Activated CD8-positive, alpha-beta memory T cell treated with anti-CD3 and anti-CD28 coated beads, Interleukin-2, amount 50 U/mL, for 4 hours (primary cell): ENCODE data around the gene DBI.
"Not testable (repeated sequence)": the region's sequence is repeated elsewhere in the genome, so short reads cannot be mapped to it uniquely, and the experiment has no call there.

Experiments
- DNase-seq: peaks from one replicate; pipeline ENCODE4 v3.0.0-alpha.2; 2020

The DBI gene

DNA sequence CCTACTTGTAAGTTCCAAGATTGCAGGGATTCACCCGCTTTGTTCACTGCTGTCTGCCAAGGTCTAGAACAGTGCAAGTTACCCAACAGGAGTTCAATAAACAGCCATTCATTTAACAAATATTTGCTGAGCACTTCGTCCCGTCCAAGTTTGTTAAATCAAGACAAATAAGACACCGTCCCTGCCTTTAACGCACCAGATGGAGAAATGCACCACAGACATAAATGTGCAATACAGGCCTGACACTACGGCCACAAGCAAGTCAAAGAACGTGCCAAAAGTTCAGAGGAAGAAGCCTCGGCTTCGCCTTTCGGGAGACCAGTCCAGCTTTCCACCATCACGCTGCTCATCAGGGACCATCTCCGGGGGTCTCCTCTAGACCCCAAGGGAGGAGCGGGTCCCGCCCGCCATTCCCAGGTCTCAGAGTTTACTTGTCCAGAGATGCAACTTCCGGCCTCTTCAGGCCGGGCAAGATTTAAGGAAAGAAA, 572 bp upstream of the DBI start:
- DNase-seq = no peak

DNA sequence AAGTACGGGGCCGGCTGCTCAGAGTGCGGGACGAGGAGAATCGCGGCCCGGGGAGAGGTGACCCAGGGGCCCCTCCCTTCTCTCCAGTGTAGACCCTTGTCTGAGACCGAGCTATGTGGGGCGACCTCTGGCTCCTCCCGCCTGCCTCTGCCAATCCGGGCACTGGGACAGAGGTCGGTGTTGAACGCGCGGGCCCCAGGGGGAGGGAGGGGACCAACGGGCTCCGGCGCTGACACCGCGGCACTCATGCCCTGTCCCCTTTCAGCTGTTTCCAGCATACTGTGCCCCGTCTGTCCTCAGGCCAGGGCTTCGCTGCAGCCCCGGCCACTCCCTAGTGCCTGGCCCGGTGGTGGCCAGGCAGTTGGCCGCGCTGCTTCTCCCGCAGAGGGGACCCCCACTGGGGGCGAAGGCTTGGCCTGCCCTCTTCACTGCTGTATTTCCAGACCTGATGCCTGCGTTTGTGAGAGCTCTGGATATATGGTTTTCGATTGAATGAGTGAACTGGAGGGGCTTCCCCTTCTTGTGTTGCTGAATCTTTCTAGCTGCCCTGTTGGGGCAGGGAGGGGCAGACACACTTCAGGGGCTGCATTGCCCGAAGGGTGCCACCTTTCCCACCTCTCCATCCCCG, 809 bp downstream of the DBI start:
- DNase-seq = peak; percentile 39

GRCh38 chr2:119369845-119370244, 3.1 kb downstream of the DBI start:
- no peak for DNase-seq

DNA sequence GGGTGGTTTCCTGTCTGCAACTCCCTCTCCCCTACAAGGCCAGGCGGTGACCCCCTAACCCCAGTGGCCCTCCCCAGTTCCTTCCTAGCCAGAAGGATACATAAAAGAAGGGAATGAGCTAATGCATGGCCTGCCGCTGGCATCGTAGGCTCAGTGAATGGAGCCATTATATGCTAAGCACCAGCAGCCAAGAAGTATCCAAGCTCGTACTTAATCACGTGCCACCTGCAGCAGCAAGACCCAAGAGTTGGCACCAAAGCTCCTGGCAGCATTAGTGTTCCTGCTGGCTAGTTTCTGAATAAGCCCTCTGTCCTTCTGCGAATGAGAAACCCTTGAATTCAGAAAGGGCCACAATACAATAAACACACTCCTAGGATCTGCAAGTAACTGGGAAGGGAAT, 4.3 kb downstream of the DBI start:
- no peak for DNase-seq

DNA sequence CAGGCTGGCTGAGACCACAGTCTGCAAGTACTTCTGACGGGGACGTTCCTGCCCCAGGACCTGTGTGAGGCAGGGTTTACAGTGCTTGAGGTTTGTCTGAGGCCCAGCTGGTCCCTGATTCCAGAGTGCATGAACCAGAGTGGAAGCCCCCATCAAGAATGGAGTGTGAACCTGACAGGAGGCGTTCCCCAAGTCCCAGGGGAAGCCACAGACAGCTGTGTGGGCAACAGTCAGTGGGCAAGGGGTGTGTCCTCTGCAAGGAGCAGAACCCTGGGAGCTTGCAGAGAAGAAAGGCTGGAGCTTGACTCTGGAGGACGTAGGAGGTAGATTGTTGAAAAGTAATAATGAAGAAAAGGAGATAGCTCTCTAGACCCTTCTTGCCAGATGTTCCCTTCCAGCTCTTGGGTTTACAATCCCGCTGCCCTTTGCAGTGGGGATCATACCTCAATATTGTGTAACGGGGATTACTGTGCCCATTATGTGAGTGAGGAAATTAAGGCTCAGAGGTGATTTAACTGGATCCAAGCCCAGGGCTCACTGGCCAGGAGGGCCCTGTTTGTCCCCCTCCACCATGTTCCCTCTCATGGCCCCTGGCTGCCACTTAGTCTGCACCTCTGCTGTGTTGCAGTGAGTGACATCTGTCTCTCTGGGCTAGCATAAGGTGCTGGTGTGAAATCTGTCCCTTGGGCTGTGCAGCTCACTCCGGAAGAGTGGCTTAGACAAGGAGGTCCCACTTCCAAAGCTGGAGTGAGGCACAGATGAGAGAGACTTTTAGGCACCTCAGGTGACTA, 6.2 kb downstream of the DBI start:
- DNase-seq = no peak

GRCh38 chr2:119373907-119374745, 7.3 kb downstream of the DBI start:
- DNase-seq = not testable (repeated sequence)

DNA sequence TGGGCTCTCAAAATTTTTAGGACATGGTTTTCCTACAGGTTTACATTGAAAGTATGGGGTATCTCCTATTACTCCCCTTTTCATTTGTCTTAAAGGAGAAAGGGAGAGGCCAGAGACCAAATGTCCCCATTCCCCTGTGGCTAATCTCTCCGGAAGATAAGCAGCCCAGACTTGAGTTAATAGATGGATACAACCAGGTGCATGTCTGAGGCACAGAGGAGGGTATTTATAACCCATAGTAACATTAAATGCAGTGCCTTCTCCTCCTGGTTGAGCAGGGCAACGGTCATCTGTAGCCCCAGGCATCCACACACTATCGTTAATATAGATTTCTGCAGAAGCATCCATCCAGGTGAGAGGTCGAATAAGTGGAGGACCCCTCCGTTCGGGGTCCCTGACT, 9.6 kb downstream of the DBI start:
- DNase-seq = not testable (repeated sequence)

- no peak for DNase-seq
Observed at GRCh38 chr2:119376810-119377209, 10.0 kb downstream of the DBI start.

DNA sequence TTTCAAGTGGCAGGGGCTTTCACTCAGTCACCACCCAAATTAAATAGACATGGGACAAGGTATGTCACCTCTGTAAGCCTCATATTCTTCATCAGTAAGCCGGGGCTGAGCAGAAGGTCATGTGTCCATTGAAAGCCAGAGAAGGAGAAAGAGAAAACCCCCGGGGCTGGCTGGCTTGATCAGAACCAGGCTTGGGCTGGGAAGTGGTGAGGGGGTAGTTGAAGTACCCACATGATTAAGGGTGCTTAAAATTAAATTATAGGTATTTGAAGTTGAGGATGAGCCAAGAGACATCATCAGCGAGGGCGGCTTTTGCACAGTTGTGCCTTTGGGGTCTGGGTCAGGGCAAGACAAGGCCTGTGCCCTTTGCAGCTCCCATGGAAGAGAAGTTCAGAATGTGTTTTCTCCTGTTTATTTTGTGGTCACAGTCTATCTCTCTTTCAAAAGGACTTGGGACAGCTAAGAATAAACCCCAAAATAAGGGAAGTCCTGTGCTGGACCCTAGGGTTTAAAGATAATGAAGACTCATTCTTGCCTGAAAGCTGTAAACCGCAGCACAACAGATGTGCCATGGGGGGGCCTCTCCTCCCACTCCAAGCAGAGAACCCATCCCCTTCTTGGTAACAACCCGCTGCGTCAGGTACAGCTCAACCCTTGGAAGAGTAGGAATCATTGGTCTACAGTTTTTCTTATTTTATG, 10.7 kb downstream of the DBI start:
- no peak for DNase-seq

GRCh38 chr2:119377993-119378345, 11.2 kb downstream of the DBI start:
- no peak for DNase-seq

DNA sequence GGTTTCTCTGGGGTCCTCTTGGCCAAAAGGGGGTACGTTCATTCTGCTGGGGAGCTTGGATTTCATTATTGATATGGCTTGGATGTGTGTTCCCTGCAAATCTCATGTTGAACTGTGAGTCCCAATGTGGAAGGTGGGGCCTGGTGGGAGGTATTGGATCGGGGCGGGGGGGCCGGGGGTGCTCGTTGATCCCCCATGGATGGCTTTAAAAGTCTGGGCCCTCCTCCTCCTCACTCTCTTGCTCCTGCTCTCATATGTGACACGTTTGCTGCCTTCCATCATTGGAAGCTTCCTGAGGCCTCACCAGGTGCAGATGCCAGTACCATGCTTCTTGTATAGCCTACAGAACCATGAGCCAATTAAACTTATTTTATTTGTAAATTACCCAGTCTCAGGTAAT, 11.8 kb downstream of the DBI start:
- DNase-seq = no peak

DNA sequence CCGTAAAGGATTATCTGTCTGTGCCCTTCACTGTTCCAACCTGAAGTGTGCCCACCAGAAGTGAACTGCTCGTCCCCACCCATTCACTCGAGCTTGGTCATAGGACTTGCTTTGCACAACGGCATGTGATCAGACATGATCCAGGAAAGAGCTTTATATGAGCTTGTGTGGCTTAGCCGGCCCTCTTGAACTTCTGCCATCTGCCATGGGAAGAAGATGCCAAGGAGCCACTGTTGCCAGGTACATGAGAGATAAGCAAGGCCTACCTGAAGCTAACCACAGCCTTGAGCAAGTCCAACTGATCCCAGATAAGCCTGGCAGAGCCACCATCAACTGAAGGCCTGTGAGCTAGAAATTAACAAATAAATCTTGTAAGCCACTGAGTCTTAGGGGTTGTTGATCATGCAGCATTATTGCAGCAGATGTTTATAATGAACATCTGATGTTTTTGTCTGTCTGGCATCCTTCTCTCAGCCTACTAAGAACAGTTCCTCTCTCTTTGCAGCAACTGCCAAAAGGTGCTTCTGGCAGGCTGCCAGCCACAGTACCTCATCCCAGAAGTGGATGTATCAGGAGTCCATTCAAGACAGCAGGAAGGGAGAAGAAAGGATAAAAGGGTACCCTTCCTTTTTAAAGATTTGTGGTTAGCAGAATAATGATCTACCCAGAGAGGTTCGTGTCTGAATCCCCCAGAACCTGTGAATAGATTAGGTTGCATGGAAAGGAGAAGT, 16.8 kb downstream of the DBI start:
- DNase-seq = no peak

DNA sequence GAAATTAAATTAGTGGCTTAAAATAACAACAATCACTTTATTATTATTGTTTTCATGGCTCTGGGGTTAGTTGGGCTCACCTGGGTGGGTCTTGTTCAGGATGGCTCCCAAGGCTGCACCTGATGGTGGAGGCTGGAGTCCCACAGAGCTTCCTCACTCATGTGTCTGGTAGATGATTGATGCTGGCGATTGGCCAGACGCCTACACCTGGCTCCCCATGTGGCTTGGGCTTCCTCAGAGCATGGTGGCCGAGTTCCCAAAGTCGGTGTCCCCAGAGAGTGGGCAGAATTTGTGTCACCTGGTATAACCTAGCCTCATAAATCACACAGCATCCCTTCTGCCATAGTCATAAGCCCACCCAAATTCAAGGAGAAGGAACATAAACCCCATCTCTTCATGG, 18.2 kb downstream of the DBI start:
- no peak for DNase-seq

- no peak for DNase-seq
Observed at GRCh38 chr2:119385466-119385865, 18.7 kb downstream of the DBI start.

- peak; percentile 24 for DNase-seq
Observed at GRCh38 chr2:119387381-119388129, 20.8 kb downstream of the DBI start.

GRCh38 chr2:119389615-119390306, 23.0 kb downstream of the DBI start:
- DNase-seq = no peak

- no peak for DNase-seq
Observed at GRCh38 chr2:119393971-119394748, 27.4 kb downstream of the DBI start.

DNA sequence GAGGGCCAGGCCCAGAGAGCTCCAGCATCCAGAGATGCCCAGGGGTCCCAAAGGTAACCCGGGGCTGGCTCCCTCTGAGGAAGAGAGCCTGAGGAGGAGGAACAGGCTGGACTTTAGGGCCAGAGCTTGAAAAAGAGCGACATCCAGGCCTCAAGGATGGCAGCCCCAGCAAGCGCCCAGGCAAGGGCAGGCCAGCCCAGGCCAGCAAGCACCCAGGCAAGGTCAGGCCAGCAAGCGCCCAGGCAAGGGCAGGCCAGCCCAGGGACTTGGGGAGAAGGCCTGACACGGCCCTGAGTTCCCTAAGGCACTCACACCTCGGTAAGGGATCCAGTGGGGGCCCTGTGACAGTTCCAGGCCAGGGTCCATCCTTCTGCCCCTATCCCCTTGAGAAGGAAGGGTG, 30.4 kb downstream of the DBI start:
- no peak for DNase-seq

- DNase-seq = no peak
Observed at GRCh38 chr2:119402106-119402505, 35.3 kb downstream of the DBI start.
